ENCODE measurements around the gene CEP128. TPM values are rescaled to one million over a fixed set of nuclear protein-coding genes. Genes with fewer than 3 reads are reported as not detected.

Gene CEP128
- total and polyA plus RNA-seq, 3 experiments from 2014 or later: 5.4 to 17.1 (median 15.4) TPM

DNA sequence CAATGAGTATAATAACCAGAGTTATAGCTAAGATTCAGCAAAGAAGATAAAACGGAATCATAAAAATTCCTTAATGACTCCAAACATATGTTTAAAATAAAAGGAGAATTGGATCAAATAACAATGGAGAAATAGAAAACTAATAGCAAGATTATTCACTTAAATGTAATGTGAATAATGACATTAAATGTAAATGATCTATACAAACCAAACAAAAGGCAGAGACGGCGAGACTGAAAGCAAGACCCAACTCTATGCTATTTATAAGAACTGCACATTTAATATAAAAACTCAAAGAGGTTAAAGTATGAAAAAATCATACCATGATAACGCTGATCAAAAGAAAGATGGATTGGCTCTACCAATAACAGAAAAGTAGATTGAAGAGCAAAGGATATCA is 10.0 kb upstream of the CEP128 start:
- Mint-ChIP-seq H3K27ac (no peak overlapping the region), H3K9me3 (no peaks in the 10 kb centered on the region), H3K36me3 (peaks cover 0 to 3% (median 0%) of the 10 kb centered on the region in 3 donors), H3K4me3 (no peak overlapping the region), H3K27me3 (peaks cover 0 to 5% of the 10 kb centered on the region in 2 donors), H3K4me1 (peaks cover 8 to 18% (median 17%) of the 10 kb centered on the region in 3 donors)
- Histone ChIP-seq H3K36me3 (ENCODE audit: insufficient read depth, low read length) (no peaks in the 10 kb centered on the region), H3K27ac (ENCODE audit: low read depth, low read length) (no peak overlapping the region), H3K27me3 (ENCODE audit: insufficient read depth, low read length, poor library complexity, severe bottlenecking) (no peaks in the 10 kb centered on the region), H3K9me3 (ENCODE audit: low read length) (no peaks in the 10 kb centered on the region), H3K4me3 (ENCODE audit: low read length) (no peak overlapping the region), H3K4me1 (ENCODE audit: insufficient read depth, low read length) (no peaks in the 10 kb centered on the region)
- DNase-seq: no peak
- POLR2A ChIA-PET: no interaction called here
- CTCF ChIA-PET: no interaction called here

DNA sequence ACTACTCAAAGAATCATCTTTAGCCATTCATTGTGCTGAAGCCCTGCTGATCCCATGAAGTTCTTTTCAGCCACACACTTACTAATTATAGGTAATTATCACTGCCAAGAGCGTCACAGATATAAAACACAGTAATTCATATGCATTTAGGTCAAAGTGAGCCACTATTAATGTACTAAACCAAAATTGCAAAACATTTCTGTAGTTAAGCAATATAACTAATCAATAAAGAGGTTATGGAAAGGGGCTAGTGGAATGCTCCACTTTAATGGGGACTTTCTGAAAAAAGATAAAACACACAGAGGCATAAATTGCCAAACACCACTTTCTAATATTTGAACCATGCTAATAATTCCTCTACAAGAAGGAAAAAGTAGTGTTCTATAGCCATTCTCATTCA is 6.8 kb upstream of the CEP128 start:
- Mint-ChIP-seq H3K27me3 (peaks cover 0 to 3% of the 10 kb centered on the region in 2 donors), H3K27ac (no peak overlapping the region), H3K9me3 (no peaks in the 10 kb centered on the region), H3K36me3 (peaks cover 0 to 2% (median 0%) of the 10 kb centered on the region in 3 donors), H3K4me1 (no peaks in the 10 kb centered on the region), H3K4me3 (no peak overlapping the region)
- Histone ChIP-seq H3K4me1 (ENCODE audit: insufficient read depth, low read length) (no peaks in the 10 kb centered on the region), H3K9me3 (ENCODE audit: low read length) (no peaks in the 10 kb centered on the region), H3K36me3 (ENCODE audit: insufficient read depth, low read length) (no peaks in the 10 kb centered on the region), H3K4me3 (ENCODE audit: low read length) (no peak overlapping the region), H3K27ac (ENCODE audit: low read depth, low read length) (no peak overlapping the region), H3K27me3 (ENCODE audit: insufficient read depth, low read length, poor library complexity, severe bottlenecking) (no peaks in the 10 kb centered on the region)
- CTCF ChIA-PET: no interaction called here
- POLR2A ChIA-PET: no interaction called here
- no peak for DNase-seq

DNA sequence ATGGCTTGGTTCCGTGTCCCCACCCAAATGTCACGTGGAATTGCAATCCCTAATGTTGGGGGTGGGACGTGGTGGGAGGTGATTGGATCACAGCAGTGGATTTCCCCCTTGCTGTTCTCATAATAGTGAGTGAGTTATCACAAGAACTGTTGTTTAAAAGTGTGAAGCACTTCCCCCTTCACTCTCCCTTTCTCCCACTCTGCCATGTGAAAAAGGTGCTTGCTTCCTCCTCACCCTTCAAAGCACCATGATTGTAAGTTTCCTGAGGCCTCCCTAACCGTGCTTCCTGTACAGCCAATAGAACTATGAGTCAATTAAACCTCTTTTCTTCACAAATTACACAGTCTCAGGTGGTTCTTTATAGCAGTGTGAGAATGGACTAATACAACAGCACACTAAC is 5.3 kb upstream of the CEP128 start:
- H3K4me3 Mint-ChIP-seq: no peak overlapping the region

DNA sequence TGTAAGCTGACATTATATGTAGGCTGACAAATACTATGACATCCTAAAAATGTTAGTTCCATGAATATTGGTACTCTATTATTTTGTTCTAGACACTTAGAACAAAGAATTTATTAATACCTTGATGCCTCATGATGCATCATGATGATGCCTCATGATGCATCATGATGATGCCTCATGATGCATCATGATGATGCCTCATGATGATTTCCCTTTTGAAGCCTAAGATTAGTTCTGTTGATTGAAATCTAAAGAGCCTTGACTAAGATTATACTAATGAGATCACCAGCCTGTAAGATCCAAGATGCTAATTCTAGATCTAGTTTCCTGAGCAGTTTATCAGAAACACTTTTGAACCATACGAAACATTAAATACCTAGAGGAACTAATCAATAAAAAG is 4.6 kb upstream of the CEP128 start:
- H3K4me1 ChIP-seq (ENCODE audit: insufficient read depth, low read length): peaks cover 9% of the 10 kb centered on the region
- H3K27me3 ChIP-seq (ENCODE audit: insufficient read depth, low read length, poor library complexity, severe bottlenecking): no peaks in the 10 kb centered on the region
- no peaks in the 10 kb centered on the region for H3K9me3 Mint-ChIP-seq
- H3K9me3 ChIP-seq (ENCODE audit: low read length): no peaks in the 10 kb centered on the region
- no peak for DNase-seq
- H3K36me3 ChIP-seq (ENCODE audit: insufficient read depth, low read length): no peaks in the 10 kb centered on the region
- peaks cover 0 to 3% of the 10 kb centered on the region in 2 donors for H3K27me3 Mint-ChIP-seq
- H3K27ac Mint-ChIP-seq: no peak overlapping the region
- no peak overlapping the region for H3K27ac ChIP-seq (ENCODE audit: low read depth, low read length)
- peaks cover 0 to 3% (median 2%) of the 10 kb centered on the region in 3 donors for H3K36me3 Mint-ChIP-seq
- CTCF ChIA-PET: interaction anchor here (1.1 kb wide), 1 partner anchor 41 kb away, joined by 4 read pairs; no protein-coding TSS in a partner anchor
- H3K4me3 Mint-ChIP-seq: no peak overlapping the region
- POLR2A ChIA-PET: no interaction called here
- H3K4me3 ChIP-seq (ENCODE audit: low read length): no peak overlapping the region
- H3K4me1 Mint-ChIP-seq: peaks cover 12 to 18% (median 16%) of the 10 kb centered on the region in 3 donors

More for the DNA sequence above, 5.3 kb upstream of the CEP128 start:
- Histone ChIP-seq H3K27ac (ENCODE audit: low read depth, low read length) (no peak overlapping the region), H3K4me3 (ENCODE audit: low read length) (no peak overlapping the region), H3K36me3 (ENCODE audit: insufficient read depth, low read length) (no peaks in the 10 kb centered on the region), H3K27me3 (ENCODE audit: insufficient read depth, low read length, poor library complexity, severe bottlenecking) (no peaks in the 10 kb centered on the region), H3K4me1 (ENCODE audit: insufficient read depth, low read length) (peaks cover 9% of the 10 kb centered on the region), H3K9me3 (ENCODE audit: low read length) (no peaks in the 10 kb centered on the region)
- Mint-ChIP-seq H3K9me3 (no peaks in the 10 kb centered on the region), H3K36me3 (peaks cover 0 to 2% (median 0%) of the 10 kb centered on the region in 3 donors), H3K27me3 (peaks cover 0 to 3% of the 10 kb centered on the region in 2 donors), H3K4me1 (peaks cover 11 to 13% (median 12%) of the 10 kb centered on the region in 3 donors), H3K27ac (no peak overlapping the region)
- DNase-seq: no peak
- ChIA-PET POLR2A (no interaction called here), CTCF (interaction anchor here (1.1 kb wide), 1 partner anchor 40 kb away, joined by 4 read pairs; no protein-coding TSS in a partner anchor)

DNA sequence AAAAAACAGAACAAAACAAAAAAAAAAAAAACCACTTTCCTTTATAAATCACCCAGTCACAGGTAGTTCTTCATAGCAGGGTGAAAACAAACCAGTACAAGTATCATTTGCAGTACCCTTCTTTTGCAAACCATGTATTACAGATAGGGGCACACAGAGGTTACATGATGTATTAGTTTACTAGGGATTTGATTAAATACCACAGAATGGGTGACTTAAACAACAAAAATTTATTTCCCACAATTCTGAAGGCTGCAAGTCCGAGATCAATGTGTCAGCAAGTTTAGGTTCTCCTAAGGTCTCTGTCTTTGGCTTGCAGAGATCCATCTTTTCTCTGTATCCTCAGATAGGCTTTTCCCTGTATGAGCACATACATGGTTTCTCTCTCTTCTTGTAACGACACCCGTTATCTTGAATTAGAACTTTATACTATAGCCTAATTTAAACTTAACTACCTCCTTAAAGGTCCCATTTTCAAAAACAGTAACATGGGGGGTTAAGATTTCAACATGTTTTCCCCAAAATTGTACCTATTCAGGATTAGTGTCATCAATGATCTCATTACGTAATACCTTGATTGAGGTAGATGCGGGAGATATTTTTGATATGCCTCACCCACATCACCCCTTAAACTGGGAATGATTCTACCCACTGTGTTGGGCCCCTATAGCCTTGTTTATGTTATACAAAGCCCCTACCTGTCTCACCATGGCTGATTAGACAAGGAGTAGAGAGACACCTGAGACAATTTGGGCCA is 3.5 kb upstream of the CEP128 start:
- no peaks in the 10 kb centered on the region for H3K9me3 ChIP-seq (ENCODE audit: low read length)
- no peak overlapping the region for H3K27ac ChIP-seq (ENCODE audit: low read depth, low read length)
- H3K36me3 Mint-ChIP-seq: peaks cover 0 to 4% (median 2%) of the 10 kb centered on the region in 3 donors
- ChIA-PET POLR2A (no interaction called here), CTCF (no interaction called here)
- H3K4me1 Mint-ChIP-seq: peaks cover 16 to 27% (median 21%) of the 10 kb centered on the region in 3 donors
- H3K27me3 ChIP-seq (ENCODE audit: insufficient read depth, low read length, poor library complexity, severe bottlenecking): no peaks in the 10 kb centered on the region
- DNase-seq: no peak
- no peaks in the 10 kb centered on the region for H3K9me3 Mint-ChIP-seq
- H3K4me1 ChIP-seq (ENCODE audit: insufficient read depth, low read length): peaks cover 9% of the 10 kb centered on the region
- H3K27me3 Mint-ChIP-seq: peaks cover 0 to 3% of the 10 kb centered on the region in 2 donors
- H3K27ac Mint-ChIP-seq: no peak overlapping the region
- H3K4me3 Mint-ChIP-seq: no peak overlapping the region
- H3K4me3 ChIP-seq (ENCODE audit: low read length): no peak overlapping the region
- H3K36me3 ChIP-seq (ENCODE audit: insufficient read depth, low read length): no peaks in the 10 kb centered on the region

DNA sequence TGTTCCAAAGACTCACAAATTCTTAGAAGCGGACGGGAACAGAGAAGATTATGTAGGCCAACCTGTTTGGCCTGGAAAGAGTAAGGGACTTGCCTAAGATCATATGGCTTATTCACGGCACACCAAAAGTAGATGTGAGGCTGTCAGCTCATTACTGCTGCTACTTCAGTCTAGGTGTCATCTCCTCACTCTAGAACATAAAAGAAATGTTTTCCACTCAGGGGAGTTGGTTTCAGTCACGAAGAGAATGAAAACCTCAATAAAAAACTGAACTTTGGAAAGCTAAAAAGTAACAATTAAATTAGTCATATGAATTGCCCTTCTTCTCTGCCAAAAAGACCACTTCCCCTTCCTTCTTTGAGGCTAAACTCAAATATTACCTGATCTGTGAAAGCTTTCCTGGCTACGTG is 658 bp upstream of the CEP128 start:
- peak in 1 of 5 donors; percentile 24 for DNase-seq

DNA sequence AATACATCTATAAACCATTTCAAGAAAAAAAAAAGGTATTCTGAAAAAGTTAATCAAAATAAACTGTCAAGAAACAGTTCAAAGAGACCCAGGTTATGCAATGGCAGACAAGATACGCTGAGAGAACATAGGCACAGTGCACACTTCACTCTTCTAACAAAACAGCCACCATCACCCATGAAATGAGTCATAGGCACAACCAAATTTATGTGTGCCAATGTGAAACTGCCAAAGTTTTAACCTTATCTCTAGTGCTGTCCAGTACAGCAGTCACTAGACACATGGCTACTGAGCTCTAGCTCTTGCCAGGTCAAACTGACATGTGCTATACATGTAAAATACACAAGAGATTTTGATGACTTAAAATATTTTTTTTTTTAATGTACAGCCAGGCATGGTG is 1.4 kb downstream of the CEP128 start:
- Histone ChIP-seq H3K36me3 (ENCODE audit: insufficient read depth, low read length) (no peaks in the 10 kb centered on the region), H3K4me3 (ENCODE audit: low read length) (no peak overlapping the region), H3K27ac (ENCODE audit: low read depth, low read length) (no peak overlapping the region), H3K27me3 (ENCODE audit: insufficient read depth, low read length, poor library complexity, severe bottlenecking) (no peaks in the 10 kb centered on the region), H3K4me1 (ENCODE audit: insufficient read depth, low read length) (peaks cover 9% of the 10 kb centered on the region), H3K9me3 (ENCODE audit: low read length) (no peaks in the 10 kb centered on the region)
- Mint-ChIP-seq H3K36me3 (peaks cover 0 to 8% (median 0%) of the 10 kb centered on the region in 3 donors), H3K27me3 (no peaks in the 10 kb centered on the region), H3K4me1 (peaks cover 21 to 41% (median 21%) of the 10 kb centered on the region in 3 donors), H3K9me3 (no peaks in the 10 kb centered on the region), H3K27ac (peak overlapping the region; percentile 7 to 92 (median 68)), H3K4me3 (peak overlapping the region in 6 of 7 donors; percentile 24 to 67 (median 53))
- ChIA-PET CTCF (interaction anchor here (2.3 kb wide), 1 partner anchor 10 kb away, joined by 12 read pairs; no protein-coding TSS in a partner anchor), POLR2A (interaction anchor here (3.0 kb wide), 1 partner anchor 9 kb away, joined by 17 read pairs; no protein-coding TSS in a partner anchor)
- DNase-seq: no peak

More for the DNA sequence above, 658 bp upstream of the CEP128 start:
- Mint-ChIP-seq H3K27ac (peak overlapping the region; percentile 86 to 99 (median 93)), H3K9me3 (no peaks in the 10 kb centered on the region), H3K4me3 (peak overlapping the region; percentile 80 to 96 (median 90)), H3K4me1 (peaks cover 16 to 35% (median 21%) of the 10 kb centered on the region in 3 donors), H3K36me3 (peaks cover 0 to 4% (median 2%) of the 10 kb centered on the region in 3 donors), H3K27me3 (no peaks in the 10 kb centered on the region)
- Histone ChIP-seq H3K4me3 (ENCODE audit: low read length) (peak overlapping the region; percentile 68), H3K27me3 (ENCODE audit: insufficient read depth, low read length, poor library complexity, severe bottlenecking) (no peaks in the 10 kb centered on the region), H3K27ac (ENCODE audit: low read depth, low read length) (peak overlapping the region; percentile 62), H3K36me3 (ENCODE audit: insufficient read depth, low read length) (no peaks in the 10 kb centered on the region), H3K4me1 (ENCODE audit: insufficient read depth, low read length) (peaks cover 9% of the 10 kb centered on the region), H3K9me3 (ENCODE audit: low read length) (no peaks in the 10 kb centered on the region)
- ChIA-PET POLR2A (interaction anchor here (0.6 to 3.0 kb wide), 4 partner anchors 11 to 281 kb away, joined by 3 to 17 read pairs (median 8); partner anchors contain the start of gene GTF2A1), CTCF (interaction anchor here (0.7 to 2.3 kb wide), 8 partner anchors 9 to 523 kb away, joined by 3 to 12 read pairs (median 4); partner anchors contain the start of gene TSHR)

DNA sequence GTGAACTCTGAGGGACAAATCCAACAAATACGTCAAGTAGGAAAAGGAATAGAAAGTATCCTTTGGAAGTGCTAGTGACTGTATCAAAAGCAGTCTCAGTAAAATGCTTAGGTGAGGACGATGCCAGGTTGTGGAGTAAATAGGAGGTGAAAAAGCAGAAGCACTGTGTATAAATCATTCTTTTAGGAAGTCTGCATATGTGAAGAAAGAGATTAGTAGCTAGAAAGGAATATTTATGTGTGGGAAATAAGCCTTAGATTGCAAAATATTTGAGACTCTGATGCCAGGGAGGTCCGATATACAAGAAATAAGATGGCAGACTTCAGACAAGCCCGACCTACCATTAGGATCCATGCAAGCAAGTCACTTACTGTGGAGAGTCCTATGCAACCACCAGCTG is 7.9 kb downstream of the CEP128 start:
- POLR2A ChIA-PET: interaction anchor here (0.7 kb wide), 1 partner anchor 9 kb away, joined by 3 read pairs; no protein-coding TSS in a partner anchor
- H3K4me1 Mint-ChIP-seq: peaks cover 39 to 64% (median 54%) of the 10 kb centered on the region in 3 donors

More for the DNA sequence above, 7.9 kb downstream of the CEP128 start:
- Histone ChIP-seq H3K27me3 (ENCODE audit: insufficient read depth, low read length, poor library complexity, severe bottlenecking) (no peaks in the 10 kb centered on the region), H3K4me1 (ENCODE audit: insufficient read depth, low read length) (peaks cover 24% of the 10 kb centered on the region), H3K4me3 (ENCODE audit: low read length) (no peak overlapping the region), H3K9me3 (ENCODE audit: low read length) (no peaks in the 10 kb centered on the region), H3K36me3 (ENCODE audit: insufficient read depth, low read length) (no peaks in the 10 kb centered on the region), H3K27ac (ENCODE audit: low read depth, low read length) (no peak overlapping the region)
- no peaks in the 10 kb centered on the region for H3K27me3 Mint-ChIP-seq
- H3K36me3 Mint-ChIP-seq: peaks cover 0 to 5% (median 3%) of the 10 kb centered on the region in 3 donors
- CTCF ChIA-PET: interaction anchor here (0.8 to 1.2 kb wide), 4 partner anchors 9 to 237 kb away, joined by 3 read pairs; partner anchors contain the start of gene TSHR
- no peaks in the 10 kb centered on the region for H3K9me3 Mint-ChIP-seq
- DNase-seq: no peak
- H3K4me3 Mint-ChIP-seq: no peak overlapping the region
- H3K27ac Mint-ChIP-seq: peak overlapping the region in 5 of 8 donors; percentile 23 to 69 (median 52)

Measured in CD8-positive, alpha-beta memory T cell (primary cell).